ENCODE results near the gene SH3GL1.

GRCh38 chr19:4373013-4373367, 27.4 kb downstream of the SH3GL1 start:
- TF ChIP-seq CTCF (IDR thresholded peaks at IDR 0.05) (no peak), EP300 (IDR thresholded peaks at IDR 0.05) (no peak), POLR2A (IDR thresholded peaks at IDR 0.05; ENCODE audit: low read depth) (no peak), POLR2AphosphoS5 (IDR thresholded peaks at IDR 0.05) (no peak)
